Stimulated activated CD8-positive, alpha-beta memory T cell treated with anti-CD3 and anti-CD28 coated beads, Interleukin-12 subunit alpha, Interleukin-12 subunit beta, amount 100 ng/mL, for 24 hours (primary cell): ENCODE measurements around the gene IQCE.

Experiments used
- DNase-seq: peaks from one replicate; pipeline ENCODE4 v3.0.0-alpha.2; 2020; ENCODE audit errors: extremely low read depth

Gene IQCE

GRCh38 chr7:2614631-2615330 is 56.0 kb downstream of the IQCE start:
- DNase-seq, result no peak

DNA sequence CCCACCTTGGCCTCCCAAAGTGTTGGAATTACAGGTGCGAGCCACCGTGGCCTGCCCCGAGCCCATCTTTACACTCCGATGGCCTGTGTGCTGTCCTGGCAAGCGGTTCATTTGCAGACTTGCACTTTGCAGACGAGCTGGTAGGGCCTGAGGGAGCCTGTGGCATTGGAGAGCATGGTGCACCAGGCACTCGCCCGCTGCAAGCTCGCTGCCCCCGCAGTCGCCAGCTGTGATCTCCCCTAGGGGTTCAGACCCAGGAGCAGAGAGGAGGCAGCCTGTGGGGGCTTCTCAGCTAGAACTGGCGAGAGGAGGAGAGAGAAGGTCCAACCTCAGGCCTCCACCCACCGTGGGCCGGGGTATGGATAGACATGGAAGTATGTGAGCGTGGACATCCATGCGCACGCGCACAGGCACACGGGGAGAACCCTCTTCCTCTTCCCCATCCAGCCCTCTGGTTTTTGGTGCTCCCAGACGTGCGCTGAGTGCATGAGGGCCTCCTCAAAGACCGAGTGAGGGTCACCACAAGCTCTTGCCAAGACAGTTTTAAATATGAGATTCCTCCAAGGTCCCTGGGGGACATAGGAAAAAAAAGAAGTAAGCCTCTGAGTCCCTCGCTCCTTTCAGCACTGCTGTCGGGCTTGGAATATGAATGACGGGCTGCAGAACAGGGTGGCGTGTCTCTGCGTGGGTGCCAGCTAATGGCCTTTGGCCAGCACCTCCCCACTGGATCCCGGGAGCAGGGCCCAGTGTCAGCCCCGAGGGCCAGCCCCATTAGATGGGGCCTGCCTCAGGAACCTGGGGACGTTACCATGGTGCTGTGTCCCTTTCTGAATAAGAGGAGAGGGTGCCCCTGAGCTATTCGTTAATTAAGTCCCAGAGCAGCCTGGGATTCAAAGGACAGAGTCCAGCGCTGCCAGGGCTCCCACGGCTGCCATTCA is 57.9 kb downstream of the IQCE start:
- DNase-seq, result no peak

GRCh38 chr7:2617325-2617905 is 58.6 kb downstream of the IQCE start:
- DNase-seq, result no peak

DNA sequence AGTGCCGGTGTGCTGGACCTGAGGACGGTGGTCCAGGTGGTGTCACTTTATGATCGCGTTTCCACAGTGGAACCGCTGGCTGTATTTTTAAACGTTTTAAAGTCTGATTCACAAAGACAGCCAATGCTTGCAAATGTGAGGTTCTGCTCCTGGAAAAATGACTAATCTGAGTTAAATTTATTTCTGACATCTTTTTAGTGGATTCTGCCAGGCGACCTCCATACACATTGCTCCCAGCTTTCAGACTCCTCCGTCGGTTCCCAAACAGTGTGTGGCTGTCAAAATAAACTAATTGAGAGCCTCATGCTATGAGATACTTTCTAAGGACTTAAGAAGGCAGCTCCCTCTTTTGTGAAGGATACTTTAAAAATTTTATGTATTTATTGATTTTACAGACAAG is 60.3 kb downstream of the IQCE start:
- DNase-seq, result no peak

GRCh38 chr7:2621061-2621828 is 62.5 kb downstream of the IQCE start:
- DNase-seq, result no peak

GRCh38 chr7:2621948-2622640 is 63.3 kb downstream of the IQCE start:
- DNase-seq, result no peak

DNA sequence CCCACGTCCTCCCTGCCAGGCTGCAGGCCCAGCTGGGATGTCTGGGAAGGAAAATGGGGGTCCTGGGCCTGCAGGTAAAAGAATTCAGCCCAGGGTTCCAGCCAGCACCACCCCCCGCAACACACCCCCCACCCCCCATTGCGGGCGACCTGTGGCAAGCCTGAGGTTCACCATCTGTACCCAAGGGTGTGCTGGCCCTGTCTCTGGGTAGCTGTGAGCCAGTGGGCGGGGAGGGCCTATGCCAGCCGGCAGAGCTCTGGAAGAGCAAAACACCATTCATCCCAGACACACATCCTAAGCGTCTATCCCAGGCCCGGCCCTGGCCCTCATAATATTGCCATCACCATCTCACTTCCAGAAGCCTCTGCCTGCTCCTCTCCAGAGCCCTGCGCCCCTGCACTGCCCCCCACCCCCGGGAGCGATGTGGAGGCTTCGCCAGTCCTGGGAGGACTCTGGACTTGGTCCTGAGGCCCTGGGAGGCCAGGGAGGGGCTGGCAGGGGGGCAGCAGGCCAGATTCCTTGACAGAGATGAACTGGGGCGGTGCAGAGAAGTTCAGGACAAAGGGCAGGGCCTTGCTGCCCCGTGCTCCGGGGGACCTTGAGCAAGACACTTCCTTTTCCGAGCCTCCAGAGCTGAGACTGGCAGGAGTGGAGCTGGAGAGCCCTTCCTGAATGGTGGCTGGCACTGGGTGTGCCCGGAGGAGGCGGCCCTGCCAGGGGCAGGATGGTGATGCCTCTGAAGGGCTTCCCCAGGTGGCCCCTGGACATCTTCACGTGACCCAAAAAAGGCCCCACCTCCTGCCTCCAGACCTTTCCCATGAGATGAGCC is 64.3 kb downstream of the IQCE start:
- no peak for DNase-seq

GRCh38 chr7:2623698-2624014 is 64.9 kb downstream of the IQCE start:
- DNase-seq, result no peak

- DNase-seq, result no peak
These were observed 65.6 kb downstream of the IQCE start for GRCh38 chr7:2624293-2624886.

DNA sequence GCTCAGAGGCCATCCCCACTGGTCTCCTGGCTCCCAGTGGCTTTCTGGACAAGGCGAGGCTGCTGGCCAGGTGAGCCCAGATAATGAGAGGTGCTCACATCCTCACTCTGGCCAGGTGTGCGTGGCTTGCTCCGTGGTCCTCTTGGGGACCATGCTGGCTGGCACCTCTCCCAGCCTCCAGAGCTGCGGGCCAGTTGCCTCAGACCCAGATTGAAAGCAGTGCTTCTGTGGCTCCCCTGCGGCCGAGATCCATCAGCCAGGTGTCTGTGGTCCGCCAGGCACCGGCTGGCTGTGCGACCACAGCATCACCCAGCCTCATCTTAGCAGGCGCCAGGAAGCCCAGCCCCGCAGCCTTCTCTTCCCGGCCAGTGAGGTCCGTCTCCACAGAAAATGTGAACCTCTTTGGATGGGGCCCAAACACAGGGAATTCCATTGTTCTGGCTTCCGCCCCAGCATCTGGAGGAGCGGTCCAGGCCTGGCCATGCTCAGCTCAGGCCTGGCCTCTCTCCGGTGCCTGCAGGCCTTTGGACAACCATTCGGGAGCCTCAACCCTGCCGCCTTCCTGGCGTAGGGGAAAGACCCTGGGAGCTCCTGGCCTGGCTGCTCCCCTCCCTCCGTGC is 67.8 kb downstream of the IQCE start:
- DNase-seq, result no peak

DNA sequence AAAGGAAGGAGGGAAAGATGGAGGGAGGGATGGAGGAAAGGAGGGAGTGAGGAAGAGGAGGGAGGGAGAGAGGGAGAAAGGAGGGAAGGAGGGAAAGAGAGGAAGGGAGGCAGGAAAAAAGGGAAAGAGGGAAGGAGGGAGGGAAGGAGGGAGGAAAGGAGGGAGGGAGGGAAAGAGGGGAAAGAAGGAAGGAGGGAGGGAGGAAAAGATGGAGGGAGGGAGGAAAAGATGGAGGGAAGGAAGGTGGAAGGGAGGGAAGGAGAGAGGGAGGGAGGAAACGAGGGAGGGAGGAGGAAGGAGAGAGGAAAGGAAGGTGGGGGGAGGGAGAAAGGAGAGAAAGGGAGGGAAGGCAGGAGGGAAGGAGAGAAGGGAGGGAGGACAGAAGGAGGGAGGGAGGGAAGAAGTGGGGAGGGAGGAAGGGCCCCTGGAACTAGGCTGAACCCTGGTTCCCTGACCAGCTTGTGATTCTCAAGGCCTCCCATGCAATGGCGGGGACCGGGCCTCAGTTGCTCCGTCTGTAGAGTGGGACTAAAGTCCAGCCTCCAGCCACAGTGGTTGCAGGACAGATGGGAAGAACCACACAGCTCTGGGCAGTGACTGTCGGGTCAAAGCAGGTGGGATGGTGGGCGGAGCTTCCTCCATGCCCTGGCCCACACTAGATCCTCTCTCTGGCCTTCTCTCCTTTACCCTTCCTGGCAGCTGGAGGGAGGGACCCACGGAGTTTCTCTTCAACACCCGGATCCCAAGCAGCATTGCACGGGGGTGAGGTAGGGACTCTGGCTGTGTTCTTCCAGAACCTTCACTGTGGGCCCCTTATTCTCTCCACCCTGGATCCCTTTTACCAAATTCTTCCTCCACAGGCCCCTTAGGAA is 68.7 kb downstream of the IQCE start:
- DNase-seq, result no peak

GRCh38 chr7:2628130-2628482 is 69.3 kb downstream of the IQCE start:
- no peak for DNase-seq

DNA sequence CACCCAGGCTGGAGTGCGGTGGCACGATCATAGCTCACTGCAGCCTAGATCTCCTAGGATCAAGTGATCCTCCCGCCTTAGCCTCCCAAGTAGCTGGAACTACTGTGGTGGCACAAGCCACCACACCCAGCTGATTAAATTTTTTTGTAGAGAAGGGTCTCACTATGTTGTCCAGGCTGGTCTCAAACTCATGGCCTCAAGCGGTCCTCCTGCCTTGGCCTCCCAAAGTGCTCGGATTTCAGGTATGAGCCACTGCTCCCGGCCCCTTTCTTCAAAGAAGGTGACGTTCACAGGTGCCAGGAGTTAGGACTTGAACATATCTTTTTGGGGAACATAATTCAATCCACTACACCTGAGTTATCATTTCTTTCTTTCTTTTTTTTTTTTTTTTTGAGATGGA is 70.1 kb downstream of the IQCE start:
- DNase-seq, result no peak

DNA sequence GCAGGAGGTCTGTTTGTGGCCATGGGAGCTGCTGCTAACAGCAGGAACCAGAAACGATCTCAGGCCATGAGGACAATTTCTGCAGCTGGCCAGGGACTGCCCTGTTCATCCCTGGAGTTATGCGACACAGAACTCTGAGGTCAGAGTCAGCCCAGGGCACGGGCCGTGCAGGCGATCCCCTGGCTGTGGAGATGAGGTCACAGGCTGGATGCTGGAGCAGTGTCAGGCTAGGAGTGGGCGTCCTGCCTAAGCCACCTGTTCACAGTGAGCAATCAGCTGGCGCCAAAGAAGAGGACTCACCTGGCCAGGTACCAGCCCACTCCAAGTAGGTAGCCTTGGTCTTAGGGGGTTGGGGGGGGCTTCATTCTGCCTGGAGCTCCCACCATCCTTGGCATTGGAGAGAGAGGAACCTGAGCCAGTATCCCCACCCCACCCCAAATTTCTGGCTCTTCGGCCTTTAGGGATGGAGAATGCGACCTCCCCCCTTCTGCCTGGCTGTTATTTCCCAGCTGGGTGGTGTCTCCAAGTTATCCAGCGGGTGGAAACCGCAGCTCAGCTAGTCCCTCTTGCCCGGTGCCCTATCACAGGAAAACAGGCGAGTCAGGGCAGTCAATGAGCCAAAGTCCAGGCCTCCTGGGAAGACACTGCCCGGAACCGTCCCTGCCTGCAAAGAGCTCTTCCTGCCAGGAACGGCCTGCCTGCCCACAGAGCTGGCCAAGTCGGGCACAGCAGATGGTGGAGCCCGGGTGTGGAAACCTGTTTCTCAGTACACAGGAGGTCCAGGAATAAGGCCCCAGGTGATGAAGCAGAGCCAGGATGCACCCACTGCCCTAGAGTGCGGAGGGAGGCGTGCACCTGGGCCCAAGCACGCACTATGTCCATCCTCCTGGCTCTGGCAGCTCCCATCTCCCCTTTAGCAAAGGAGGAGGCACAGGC is 71.2 kb downstream of the IQCE start:
- DNase-seq, result no peak

DNA sequence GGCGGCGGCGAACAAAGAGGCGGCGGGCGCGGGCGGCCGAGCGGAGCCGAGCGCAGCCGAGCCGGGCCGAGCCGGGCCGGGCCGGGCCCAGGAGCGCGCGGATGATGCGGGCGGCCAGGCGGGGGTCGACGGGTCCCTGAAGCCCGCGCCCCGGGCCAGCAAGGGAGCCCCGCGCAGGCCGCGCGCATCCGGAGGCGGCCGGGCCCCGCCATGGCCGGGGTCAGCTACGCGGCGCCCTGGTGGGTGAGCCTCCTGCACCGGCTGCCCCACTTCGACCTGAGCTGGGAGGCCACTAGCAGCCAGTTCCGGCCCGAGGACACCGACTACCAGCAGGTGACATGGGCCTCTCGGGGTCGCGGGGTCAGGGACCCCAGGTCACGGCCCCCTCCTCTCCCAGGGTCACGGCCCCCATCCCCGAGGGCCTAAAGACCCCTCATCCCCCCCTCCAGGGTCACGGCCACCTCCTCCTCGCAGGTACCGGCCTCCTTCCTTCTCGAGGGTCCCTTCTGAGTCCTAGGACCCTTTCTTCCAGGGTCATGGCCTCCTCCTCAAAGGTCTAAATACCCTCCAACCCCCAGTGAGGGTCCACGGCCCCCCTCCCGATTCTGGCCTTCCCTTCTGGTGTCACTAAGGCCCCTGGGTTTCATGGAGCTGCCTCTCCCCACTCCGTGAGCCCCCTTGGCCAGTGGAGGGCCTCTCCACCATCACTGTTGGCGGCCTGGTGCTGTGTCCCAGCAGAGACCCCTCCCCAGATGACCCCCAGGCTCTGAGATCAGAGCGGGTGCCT is 73.4 kb downstream of the IQCE start, which contains the start of gene TTYH3:
Gene TTYH3, plus strand, starts transcription at position 41 of the 787 bp plus-strand sequence. Its CDS starts 170 bp downstream, at position 211.
- DNase-seq, result no peak

DNA sequence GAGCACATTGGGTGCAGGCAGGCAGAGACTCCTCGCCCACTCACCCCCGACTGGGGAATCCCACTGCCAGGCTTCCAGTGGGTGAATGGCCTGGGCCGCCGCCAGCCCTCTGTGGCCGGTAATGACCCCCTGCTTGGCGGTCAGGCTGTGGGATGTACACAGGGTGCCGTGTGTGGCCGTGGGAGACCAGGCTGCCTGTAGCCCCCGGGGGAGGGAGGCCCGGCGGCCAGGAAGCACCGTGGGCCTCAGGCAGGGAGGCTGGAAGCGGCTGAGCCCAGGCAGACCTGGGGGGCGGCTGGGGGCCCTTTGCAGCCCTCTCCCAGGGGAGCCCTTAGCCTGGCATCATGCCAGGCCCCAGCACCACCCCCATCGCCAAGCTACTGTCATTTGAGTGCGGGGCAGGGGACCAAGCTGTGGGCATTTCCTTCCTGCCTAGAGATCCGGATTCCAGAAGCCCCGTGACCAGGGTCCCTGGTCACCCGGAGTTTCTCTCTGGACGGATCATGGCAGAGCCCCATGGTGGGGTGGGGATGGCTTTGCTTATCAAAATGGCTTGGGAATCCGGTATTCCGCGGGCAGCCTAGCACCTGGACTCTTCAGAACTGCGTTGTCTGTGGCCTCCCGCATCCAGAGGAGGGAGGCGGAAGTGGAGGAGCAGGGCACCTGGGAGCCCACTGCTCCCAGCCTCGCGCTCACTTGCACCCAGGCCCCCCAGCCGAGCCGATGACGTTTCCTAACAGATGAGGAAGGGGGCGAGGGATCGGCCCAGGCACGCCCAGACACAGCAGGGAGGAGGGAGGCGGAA is 74.2 kb downstream of the IQCE start:
- no peak for DNase-seq
